ENCODE data around the gene TMEM30A.

TMEM30A gene

DNA sequence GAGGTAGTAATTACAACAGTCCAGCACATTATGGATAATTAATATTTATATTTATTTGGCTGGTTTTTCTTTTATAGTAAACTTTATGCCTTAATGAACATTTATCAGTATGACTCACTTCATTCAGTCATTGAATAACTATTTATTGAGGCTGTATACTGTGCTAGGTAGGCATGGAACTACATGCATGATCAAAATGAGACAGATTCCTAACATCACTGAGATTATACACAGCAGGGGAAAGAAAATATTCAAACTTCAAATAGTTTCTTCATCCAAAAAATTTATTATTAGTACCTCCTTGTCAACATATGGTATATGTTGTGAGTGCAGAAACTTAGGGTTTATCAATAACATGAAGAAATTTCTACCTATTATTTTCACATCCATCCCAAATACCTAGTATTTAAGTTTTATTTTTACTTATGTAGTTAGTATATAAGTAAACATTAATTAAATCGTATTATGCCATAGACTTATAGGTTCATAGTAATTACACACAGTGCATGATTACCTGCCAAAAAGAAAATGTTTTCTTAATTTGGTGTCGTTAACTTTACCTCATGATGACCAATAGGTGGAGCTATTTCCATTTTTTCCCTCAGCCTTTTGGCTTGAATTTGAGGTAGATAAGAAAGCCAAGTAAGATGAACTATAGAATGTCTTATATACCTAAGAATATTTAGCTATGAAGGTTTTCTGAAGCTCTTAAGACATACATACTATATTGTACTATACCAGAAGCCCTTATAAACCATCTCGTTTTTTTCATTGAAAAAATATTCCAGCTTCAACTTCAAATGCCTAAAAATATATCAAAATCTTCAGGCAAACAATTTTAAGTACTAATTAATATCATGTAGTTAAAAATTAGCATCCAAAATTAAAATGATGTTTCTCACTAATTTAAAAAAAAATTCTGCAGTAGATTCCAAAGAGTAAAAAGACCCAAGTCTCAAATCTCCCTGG, 12.5 kb upstream of the TMEM30A start:
- no peak for DNase-seq (ENCODE audit: low read depth)
- peak; percentile 68 for TF ChIP-seq CTCF (conservative IDR thresholded peaks at IDR 0.05; ENCODE audit: low read depth, low read length)
- no peak overlapping the region for H3K4me3 ChIP-seq (ENCODE audit: low read length)

- DNase-seq (ENCODE audit: low read depth) = no peak
- no peak for TF ChIP-seq CTCF (conservative IDR thresholded peaks at IDR 0.05; ENCODE audit: low read depth, low read length)
- H3K4me3 ChIP-seq (ENCODE audit: low read length) = no peak overlapping the region
These were observed 8.0 kb upstream of the TMEM30A start for GRCh38 chr6:75292555-75292954.

- no peak for DNase-seq (ENCODE audit: low read depth)
- no peak for TF ChIP-seq CTCF (conservative IDR thresholded peaks at IDR 0.05; ENCODE audit: low read depth, low read length)
- no peak overlapping the region for H3K4me3 ChIP-seq (ENCODE audit: low read length)
These were observed 7.2 kb upstream of the TMEM30A start for GRCh38 chr6:75291744-75292143.

DNA sequence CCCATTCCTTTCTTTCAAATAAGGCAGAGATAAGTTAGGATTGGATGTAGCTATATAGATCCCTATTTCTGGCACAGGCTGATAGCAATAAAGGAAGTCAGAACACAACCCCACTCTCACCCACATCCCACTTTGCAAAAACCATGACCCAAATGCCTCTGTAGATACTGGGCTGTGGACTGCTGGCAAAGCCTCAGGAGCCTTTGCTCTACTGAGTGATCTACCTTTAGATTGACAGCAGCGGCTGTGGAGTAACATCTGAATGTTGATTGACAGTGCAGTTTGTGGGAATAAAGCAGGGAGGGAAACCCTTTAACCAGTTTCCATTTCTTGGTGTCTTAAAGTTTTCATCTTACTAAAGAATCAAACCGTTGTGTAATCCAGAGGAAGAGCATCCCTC, 6.7 kb upstream of the TMEM30A start:
- TF ChIP-seq CTCF (conservative IDR thresholded peaks at IDR 0.05; ENCODE audit: low read depth, low read length) = no peak
- no peak overlapping the region for H3K4me3 ChIP-seq (ENCODE audit: low read length)
- no peak for DNase-seq (ENCODE audit: low read depth)

- H3K4me3 ChIP-seq (ENCODE audit: low read length) = no peak overlapping the region
- DNase-seq (ENCODE audit: low read depth) = no peak
- no peak for TF ChIP-seq CTCF (conservative IDR thresholded peaks at IDR 0.05; ENCODE audit: low read depth, low read length)
These were observed 5.7 kb upstream of the TMEM30A start for GRCh38 chr6:75290136-75290945.

- DNase-seq (ENCODE audit: low read depth) = no peak
- no peak for TF ChIP-seq CTCF (conservative IDR thresholded peaks at IDR 0.05; ENCODE audit: low read depth, low read length)
These were observed 3.4 kb upstream of the TMEM30A start for GRCh38 chr6:75288023-75288422.

More at GRCh38 chr6:75288023-75288422, 3.4 kb upstream of the TMEM30A start:
- no peak overlapping the region for H3K4me3 ChIP-seq (ENCODE audit: low read length)

All from retinal pigment epithelial cell (primary cell).